ENCODE data around the gene GPS1.

Gene GPS1

DNA sequence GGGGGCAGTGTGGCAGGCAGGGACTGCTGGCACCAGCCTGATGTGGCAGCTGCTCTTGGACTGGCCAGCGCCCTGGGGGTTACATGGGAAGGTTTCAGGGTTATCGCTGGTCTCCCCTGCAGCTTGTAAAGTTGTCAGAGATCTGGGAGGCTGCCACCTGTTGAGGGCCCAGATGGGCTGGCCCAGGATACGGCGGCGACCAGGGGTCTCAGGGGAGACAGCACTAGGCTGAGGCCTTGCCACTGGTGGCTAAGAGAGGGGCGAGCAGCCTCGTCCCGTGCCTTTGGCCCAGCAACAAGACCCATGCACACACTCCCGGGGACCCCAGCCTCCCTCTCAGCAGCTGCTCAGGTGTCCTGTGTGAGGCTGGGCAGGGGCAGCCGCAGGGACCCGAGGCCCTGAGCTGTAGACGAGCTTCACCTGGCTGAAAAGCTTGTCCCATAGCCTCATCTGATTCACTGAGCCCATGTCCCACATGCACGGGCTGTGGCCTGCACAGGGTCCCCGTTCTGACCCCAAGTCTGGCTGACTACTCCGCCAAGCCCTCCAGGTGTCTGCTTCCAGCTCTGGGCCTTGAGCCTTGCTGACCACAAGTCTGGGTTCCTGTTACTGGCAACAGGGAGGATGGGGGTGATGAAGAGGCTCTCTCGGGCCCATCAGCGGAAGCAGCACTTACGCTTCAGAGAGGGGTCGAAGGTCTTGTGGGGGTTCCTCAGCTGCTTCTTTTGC lies 7.7 kb downstream of the GPS1 start:
- DNase-seq (ENCODE audit: low spot score): no peak

DNA sequence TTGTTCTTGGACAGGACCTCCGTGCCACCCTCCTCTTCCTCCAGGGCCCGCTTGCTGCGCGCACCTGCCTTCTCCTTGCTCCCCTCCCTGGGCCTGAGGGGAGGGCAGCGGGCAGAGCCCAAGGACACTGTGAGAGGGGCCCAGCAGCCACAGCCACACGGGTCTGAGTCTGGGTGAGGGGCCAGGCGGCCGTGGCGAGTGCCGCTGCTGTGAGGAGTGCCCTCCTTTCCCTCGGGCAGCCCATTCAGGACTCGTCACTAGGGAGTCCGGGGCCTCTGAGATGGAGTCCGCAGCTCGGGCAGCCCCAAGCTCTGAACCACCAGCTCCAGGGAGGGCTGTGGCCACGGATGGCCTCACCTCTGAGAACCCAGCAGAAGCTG lies 8.3 kb downstream of the GPS1 start:
- no peak for DNase-seq (ENCODE audit: low spot score)

DNA sequence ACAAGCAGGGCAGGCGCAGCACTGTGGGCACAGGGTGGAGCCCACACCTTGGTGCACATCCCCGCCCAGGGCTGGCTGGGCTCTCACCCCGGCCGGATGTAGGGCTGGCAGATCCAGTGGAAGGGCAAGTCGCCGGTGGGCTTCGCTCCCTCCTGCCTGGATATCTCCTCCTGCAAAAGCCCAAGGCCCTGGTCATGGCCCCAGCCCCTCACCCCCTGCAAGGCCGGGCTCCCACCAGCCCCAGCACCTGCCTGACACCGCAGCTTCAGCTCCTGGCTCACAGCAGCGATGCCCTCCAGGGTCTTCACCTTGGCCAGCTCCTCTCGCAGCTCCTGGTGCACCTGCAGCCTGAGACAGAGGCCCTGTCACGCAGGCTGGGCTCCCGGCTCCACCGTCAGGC lies 8.9 kb downstream of the GPS1 start:
- DNase-seq (ENCODE audit: low spot score): no peak

DNA sequence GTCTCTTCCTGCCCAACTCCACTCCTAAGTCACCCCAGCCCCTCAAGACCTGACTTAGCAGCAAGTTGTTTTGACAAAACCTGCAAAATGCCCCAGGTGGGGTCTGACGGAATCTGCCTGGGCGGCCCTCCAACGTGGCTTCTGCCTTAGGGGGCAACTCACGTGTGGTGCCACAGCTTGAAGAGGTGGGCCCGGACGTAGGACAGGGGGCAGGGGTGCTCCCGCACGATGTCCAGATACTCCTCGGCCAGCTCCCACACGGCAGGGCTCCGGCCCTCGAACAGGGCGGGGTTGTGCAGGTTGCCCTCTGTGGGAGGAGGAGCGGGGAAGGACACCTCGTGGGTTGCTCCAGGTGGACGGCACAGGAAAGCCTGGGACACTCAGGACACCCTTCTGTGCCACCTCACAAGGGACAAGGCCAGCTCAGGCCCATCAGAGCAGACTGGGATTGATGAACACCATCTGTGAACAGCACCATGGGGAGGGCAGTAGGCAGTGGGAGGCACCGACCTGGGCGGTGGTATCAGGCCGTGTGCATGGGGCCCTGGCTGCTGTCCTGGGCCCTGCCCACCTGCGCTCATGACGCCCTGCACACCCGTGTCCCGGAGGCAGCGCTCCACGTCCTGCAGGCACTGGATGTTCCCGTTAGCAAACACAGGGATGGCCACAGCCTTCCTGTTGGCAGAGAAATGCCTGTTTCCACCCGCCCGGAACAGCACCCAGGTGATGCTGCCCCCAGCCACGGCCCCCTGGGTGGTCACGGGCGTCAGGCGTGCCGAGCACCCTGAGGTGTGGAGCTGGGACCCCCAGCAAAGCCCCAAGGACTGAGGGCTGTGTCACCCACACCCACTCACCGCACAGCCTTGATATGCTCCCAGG lies 9.6 kb downstream of the GPS1 start:
- DNase-seq (ENCODE audit: low spot score): no peak

DNA sequence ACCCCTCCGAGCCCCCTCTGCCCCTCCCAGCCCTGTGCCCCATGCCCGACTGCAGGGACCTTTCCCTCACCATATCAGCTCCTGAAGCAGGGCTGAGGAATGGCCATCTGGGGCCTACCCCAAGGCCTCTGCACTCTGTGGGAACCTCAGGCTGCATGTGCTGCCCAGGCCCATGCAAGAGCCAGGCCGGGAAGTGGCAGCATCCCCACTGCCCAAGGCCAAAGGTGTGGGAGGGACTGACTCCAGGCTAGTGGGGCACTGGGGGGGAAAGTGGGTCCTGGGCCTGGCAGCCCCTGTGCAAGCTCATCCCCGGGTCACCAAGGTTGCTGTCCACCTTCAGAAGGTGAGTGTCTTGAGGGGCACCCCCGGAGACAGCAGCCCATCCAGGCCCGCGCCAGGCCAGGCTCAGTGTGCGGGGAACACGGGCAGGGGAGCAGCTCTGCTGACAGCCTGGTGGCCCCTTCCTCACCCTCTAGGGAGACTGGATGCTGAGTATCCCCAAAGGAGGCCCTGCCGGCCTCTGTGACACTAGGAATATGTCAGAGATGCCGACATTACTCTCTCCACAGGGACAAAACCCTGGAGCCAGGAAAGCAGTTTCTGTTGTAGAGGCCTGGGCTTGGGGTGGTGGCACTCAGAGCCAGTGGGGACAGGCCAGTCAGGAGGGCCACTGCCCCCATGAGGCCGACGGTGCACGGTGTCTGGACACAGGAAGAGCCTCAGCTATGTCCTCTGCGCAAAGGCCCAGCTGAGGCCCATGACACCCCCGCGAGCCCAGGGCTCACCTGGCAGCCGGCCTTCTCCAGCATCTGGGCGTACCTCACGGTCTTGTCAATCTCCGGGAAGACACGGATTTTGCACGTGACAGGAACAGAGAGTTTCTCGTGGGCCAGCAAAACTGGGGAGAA lies 10.6 kb downstream of the GPS1 start:
- DNase-seq (ENCODE audit: low spot score): no peak

DNA sequence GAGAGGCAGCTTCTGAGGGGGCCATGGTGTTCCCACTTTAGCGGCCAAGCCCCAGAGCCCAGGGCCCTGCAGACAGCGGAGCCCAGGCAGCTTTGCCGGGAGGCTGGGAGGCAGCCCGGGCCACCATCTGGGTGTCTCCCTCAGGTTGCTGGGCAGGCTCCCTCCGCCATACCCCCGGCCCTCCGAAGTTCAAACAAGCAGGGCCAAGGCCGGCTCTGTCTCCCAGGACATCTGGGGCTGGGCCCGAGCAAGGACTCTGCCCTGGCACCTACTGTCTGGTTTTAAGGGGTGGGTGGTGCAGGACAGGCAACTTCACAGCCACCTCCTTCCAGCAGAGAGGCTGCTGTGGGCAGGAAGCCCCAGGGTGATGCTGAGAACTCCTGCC lies 11.3 kb downstream of the GPS1 start:
- DNase-seq (ENCODE audit: low spot score): no peak

DNA sequence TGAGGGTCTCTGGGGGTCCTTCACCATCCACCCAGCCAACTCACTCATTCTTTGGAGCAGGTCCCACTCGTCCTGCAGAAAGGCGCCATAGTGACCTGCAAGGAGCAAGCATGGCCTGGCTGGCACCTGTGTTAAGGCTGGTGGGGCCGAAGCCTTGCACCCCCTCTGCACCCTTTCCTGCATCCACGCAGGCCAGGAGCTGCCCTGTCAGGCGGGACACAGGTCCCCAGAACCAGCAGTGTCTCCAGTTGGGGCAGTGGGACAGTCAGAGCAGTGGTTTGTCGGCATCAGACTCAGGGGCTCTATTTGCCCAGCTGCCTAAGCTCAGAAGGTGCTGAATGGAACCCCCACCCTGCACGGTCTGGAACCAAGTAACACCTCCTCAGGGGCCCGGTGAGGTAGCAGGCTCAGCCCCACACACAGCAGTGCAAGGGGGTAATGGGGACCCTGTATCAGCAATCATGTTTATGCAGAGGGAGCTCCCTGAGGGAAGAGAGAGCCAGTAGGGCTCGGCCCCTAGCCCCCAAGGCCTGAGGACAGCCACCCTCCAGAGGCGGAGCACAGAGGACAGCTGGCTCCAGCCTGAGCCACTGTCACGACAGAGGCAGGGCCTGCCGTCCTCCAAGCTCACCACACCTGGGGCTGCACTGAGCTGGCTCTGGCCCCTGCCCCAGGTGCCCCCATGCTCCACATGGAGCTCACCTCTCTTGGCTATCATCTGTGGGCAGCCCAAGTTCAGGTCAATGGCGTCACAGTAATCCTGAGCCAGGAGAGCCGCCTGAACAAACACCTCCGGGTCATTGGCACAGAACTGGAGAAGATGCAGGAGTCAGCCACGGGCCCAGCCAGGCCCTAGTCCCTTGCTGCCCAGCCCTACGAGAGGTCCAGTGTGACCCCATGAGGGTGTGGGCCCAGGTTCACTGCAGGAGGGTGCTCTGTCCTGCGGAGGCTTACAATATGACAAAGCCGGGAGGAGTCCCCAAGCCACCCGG lies 12.0 kb downstream of the GPS1 start:
- no peak for DNase-seq (ENCODE audit: low spot score)

DNA sequence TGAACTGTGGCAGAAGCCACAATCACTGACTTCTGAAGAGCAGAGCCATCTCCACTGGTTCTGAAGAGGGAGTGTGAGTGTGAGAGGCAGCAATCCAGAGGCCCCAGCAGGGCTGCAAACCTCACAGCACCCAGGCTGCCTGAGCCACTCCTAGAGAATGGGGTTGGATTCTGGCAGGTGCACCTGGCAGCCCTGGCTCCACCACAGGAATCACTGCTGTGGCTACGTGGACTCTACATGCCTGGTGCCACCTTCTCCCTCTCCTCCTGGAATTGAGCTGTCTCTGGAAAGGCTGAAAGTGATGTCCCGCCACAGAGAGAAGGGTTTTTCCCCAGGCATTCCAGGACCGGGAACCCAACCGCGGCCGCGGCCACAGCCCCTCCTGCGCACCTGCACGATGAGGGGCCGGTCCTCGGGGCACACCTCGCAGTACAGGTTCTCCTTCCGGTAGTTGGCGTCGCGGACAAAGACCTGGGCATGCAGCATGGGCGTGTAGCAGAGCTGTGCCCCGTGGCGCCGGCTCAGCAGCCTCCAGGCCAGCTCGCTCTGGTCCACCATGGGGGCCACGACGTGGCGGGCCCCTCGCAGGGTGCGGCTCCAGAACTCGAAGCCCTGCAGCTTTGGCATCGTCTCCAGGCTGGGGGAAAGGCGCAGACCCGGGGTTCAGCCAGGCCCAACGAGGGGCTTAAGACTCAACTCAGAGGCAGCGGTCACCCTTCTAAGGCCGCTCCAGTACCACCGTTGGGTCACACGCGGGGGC lies 12.9 kb downstream of the GPS1 start:
- DNase-seq (ENCODE audit: low spot score): no peak

DNA sequence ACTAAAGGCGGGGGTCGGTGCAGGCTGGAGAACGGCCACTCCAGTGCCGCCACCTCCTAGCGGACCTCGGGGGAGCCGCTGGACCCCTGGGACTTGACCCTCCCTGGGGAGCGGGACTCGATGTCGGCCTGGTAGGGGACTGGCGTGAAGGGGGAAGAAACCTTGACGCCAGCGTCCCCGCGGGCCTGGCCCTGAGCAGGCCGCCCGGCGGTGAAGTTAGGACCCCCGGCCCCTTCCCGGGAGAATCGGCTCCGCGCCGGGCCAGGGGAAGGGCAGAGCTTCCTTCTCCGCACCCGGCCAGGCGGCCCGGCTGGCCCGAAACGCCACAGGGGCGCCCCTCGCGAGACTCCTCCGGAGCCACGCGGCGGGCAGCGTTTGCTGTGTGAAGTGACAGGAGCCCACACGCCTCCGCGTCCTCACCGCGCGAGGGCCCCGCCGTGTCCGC lies 13.5 kb downstream of the GPS1 start:
- no peak for DNase-seq (ENCODE audit: low spot score)

DNA sequence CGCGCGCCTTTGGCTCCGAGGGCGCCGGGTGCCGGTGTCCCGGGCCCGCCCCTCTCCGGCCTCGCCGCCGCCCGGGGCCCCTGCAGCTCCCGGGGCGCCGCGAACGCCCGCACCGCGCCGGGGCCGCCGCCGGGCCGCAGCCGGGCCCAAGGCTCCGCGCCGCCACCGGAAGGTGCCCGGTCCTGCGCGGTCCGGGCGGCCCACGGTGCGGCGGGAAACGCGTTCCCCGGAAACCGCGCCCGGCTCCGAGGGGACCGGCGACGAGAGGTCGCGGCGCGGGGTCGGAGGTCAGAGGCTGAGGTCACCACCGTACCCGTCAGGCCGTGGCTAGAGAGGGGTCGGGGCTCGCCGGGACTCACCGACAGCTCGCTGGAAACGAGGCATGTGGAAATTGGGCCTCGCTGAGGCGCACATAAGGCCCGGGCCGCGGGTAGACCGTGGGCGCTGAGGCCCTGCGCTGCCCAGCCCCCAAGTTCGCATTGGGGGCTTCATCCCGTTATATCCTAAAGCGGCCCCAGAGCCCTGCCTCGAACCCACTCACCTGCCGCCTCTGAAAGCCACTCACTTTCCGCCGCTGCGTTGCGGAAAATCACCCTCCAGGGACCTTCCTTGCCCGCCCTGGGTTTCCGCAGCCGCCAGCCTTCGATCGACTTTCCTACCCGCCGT lies 14.1 kb downstream of the GPS1 start, which contains the start of gene DUS1L:
TSS of gene DUS1L (minus strand) at position 167 of the 666 bp plus-strand sequence. CDS start 745 bp downstream, outside the sequence.
- peak; percentile 41 for DNase-seq (ENCODE audit: low spot score)

DNA sequence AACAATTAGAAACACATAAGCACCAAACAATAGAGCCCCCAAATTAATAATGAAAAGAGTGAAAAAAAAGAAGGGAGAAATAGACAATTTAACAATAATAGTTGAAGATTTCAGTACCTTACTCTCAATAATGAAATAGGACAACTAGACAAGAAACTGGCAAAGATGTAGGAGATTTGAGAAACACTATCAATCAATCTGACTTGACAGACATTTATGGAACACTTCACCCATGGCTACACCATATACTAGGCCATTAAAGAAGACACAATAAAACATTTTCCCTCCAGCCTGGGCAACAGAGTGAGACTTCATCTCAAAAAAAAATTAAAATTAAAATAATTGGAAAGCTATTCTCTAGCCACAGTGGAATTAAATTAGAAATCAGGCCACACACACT lies 18.9 kb downstream of the GPS1 start:
- no peak for DNase-seq (ENCODE audit: low spot score)

DNA sequence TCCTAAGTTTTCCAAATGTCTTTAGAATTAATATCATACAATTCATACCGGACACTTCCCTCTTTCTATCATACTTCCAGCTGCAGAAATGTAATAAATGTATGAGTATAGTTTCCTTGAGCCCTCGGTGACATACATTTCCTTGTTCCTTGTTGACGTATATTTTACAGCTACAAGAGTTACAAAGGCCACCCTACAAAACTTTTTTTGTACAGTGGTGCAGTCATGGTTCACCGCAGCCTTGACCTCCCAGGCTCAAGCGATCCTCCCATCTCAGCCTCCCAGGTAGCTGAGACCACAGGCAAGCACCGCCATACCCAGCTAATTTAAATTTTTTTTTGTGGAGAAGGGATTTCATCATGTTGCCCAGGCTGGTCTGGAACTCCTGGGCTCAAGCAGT lies 21.1 kb downstream of the GPS1 start:
- no peak for DNase-seq (ENCODE audit: low spot score)

DNA sequence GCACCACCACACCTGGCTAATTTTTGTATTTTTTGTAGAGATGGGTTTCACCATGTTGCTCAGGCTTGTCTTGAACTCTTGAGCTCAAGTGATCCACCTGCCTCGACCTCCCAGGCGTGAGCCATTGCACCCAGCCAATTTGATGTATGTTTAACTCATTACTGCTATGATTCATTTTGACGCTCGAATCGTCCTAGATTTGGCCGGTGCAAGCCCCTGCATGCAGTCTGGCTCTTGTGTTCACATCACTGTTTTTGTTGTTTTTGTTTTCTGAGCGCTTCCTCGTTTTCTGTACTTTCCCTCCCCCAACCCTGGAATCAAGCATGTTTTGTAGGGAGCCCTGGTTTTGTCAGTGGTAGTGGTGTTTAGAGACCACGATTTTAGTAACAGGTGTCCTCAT lies 21.7 kb downstream of the GPS1 start:
- DNase-seq (ENCODE audit: low spot score): no peak

DNA sequence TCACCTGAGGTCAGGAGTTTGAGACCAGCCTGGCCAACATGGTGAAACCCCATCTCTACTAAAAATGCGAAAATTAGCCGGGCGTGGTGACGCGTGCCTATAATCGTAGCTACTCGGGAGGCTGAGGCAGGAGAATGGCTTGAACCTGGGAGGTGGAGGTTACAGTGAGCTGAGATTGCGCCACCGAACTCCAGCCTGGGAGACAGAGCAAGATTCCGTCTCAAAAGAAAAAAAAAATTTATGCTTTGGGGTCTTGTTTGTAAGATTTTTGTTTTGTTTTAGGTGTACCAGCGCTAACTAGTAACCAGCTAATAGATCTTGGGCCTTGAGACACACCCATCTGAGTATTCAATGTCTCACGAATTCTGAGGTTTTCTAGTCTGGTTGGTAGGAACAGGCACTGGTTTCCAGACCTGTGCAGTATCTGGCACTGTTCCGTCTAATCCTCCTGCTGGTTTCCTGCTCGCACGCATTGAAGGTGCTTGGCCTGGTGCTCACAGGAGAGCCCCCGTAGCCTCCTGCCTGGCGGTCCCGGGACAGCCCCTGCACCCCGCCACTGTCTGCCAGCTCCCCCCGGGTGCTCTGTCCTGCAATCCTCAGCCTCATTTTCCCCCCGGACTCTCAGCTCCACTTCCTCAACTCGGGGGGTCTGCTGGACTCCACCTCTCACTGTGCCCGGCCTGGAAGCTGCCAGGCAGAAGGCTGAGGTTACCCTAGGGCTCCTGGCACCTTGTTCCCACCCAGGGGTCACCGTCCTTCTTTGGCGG lies 24.5 kb downstream of the GPS1 start:
- no peak for DNase-seq (ENCODE audit: low spot score)

DNA sequence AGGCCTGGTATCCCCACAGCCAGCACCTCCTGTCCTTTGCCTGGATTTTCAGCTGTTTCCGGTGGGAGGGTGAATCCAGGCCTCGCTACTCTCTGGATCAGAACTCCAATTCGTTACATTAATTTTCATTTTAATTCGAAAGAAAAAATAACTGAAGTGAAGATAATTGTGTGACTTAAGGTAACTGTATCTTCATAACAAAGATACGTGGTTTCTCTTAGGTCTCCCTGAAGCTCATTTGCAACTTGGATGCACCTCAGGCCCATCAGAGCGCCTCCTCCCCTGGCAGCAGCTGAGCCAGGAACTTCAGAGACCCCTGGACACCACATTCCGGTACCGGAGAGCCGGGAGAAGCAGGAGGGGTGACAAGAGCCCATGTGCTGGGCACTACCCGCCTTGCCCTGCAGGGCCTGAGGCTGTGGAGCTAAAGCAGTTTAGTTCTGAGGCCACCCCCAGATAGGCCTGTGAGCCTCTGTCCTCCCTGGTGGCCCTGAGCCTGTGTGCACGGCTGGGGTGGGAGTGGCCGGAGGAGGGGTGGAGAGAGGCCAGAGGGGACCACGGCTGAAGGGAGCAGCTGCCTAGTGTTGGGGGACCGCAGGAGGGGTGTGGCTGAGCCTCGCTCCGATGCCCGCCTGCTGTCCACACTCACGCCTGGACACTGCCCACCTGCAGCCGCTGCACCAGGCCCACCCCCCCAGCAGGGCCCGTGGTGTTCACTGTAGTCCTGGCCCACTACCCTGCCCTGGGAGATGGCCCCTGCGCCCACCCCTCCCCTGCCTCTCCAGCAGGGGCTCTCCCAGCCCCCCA lies 25.3 kb downstream of the GPS1 start:
- DNase-seq (ENCODE audit: low spot score): no peak

DNA sequence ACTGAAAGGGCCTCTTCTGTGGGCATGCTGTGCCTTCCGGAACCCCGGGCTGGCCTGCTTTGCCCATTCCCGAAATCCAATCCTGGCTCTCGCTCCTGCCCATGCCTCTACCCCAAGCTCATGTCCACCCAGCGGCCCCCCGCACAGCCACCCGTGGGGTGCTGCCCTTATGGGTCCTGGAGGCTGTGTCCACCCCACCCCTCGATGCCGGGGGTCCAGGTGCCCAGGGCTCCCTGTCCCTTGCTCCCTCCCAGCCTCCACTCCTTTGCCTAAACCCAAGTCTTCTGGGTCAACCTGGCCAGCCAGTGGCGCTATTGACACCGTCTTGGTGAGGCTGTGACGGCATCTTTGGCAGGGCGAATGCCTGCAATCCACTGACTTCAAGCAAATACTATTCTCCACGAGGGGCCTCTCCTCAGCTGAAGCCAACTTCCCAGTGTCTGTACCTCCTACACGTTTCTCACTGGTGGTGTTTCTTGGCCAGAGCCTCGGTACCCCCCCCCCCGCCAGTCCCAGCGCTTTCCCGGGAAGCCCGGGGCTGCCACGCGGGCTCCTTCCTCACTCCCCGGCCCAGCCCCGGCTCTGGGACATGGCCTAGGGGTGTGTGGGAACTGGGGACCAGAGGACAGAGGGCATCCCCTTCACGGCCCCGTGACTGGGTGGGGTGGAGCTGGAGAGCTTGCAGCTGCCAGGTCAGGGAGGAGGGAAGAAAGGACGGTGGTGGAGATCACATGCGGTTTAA lies 26.1 kb downstream of the GPS1 start:
- no peak for DNase-seq (ENCODE audit: low spot score)

DNA sequence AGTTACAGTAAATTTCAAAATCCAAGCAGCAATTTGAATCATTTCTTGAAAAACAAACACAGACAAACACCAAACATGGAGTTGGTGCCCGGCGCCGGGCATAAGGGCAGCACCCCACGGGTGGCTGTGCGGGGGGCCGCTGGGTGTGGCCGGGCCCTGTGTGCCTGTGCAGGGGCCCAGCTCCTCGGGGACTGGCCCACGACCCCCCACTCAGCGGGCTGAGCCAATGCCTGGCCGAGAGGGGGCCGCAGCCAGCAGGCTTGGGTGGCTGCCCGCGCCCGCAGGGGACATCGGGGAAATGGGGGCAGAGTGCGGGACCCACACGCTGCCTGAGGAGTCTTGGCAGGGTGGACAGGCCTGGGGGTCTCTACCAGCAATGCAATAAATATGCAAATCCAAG lies 26.7 kb downstream of the GPS1 start:
- no peak for DNase-seq (ENCODE audit: low spot score)

All from Ammon's horn (tissue), 1 donor.